ENCODE data around the gene TMEM125. TPM values are rescaled to one million over a fixed set of nuclear protein-coding genes. Genes with fewer than 3 reads are reported as not detected.
A peak's percentile ranks its signal among the peaks of the same experiment; 100 is the strongest.

Gene TMEM125
- total RNA-seq, 1 donor from 2014 or later: 0.73 TPM

GRCh38 chr1:43319288-43319687 is 49.5 kb downstream of the TMEM125 start:
- Histone ChIP-seq H3K9me3 (ENCODE audit: low read depth) (no peaks in the 10 kb centered on the region), H3K79me2 (ENCODE audit: low read depth) (no peaks in the 10 kb centered on the region), H3K4me3 (no peak overlapping the region), H3K27ac (no peak overlapping the region), H3K4me2 (no peak overlapping the region), H4K20me1 (ENCODE audit: low read depth) (no peaks in the 10 kb centered on the region), H3K9ac (no peak overlapping the region), H3K36me3 (no peaks in the 10 kb centered on the region), H3K27me3 (no peaks in the 10 kb centered on the region), H2AFZ (replicated peaks) (no peak overlapping the region), H3F3A (ENCODE audit: low read depth) (no peaks in the 10 kb centered on the region), H3K4me1 (no peaks in the 10 kb centered on the region)
- Mint-ChIP-seq H3K27me3 (ENCODE audit: insufficient read depth, low read depth) (peaks cover 3% of the 10 kb centered on the region), H3K4me3 (no peak overlapping the region), H3K27ac (peak overlapping the region; percentile 9), H3K4me1 (no peaks in the 10 kb centered on the region), H3K9me3 (no peaks in the 10 kb centered on the region), H3K36me3 (no peaks in the 10 kb centered on the region)
- TF ChIP-seq CTCF (IDR thresholded peaks at IDR 0.05) (no peak), EZH2phosphoT487 (IDR thresholded peaks at IDR 0.05) (no peak), EZH2 (IDR thresholded peaks at IDR 0.05) (no peak)
- no peak for DNase-seq (ENCODE audit: low spot score)

GRCh38 chr1:43319766-43320165 is 50.0 kb downstream of the TMEM125 start:
- Histone ChIP-seq H3F3A (ENCODE audit: low read depth) (no peaks in the 10 kb centered on the region), H3K4me1 (no peaks in the 10 kb centered on the region), H3K9me3 (ENCODE audit: low read depth) (no peaks in the 10 kb centered on the region), H4K20me1 (ENCODE audit: low read depth) (no peaks in the 10 kb centered on the region), H3K27me3 (no peaks in the 10 kb centered on the region), H3K27ac (no peak overlapping the region), H3K36me3 (no peaks in the 10 kb centered on the region), H3K4me3 (no peak overlapping the region), H3K79me2 (ENCODE audit: low read depth) (no peaks in the 10 kb centered on the region), H3K4me2 (no peak overlapping the region), H2AFZ (replicated peaks) (no peak overlapping the region), H3K9ac (no peak overlapping the region)
- H3K27me3 Mint-ChIP-seq (ENCODE audit: insufficient read depth, low read depth): peaks cover 3% of the 10 kb centered on the region
- DNase-seq (ENCODE audit: low spot score): no peak
- peaks cover 2% of the 10 kb centered on the region for H3K9me3 Mint-ChIP-seq
- no peaks in the 10 kb centered on the region for H3K36me3 Mint-ChIP-seq
- TF ChIP-seq EZH2 (IDR thresholded peaks at IDR 0.05) (no peak), CTCF (IDR thresholded peaks at IDR 0.05) (no peak), EZH2phosphoT487 (IDR thresholded peaks at IDR 0.05) (no peak)
- H3K27ac Mint-ChIP-seq: peak overlapping the region; percentile 9
- no peak overlapping the region for H3K4me3 Mint-ChIP-seq
- H3K4me1 Mint-ChIP-seq: no peaks in the 10 kb centered on the region

GRCh38 chr1:43321331-43321891 is 51.6 kb downstream of the TMEM125 start:
- Mint-ChIP-seq H3K36me3 (no peaks in the 10 kb centered on the region), H3K9me3 (peaks cover 16% of the 10 kb centered on the region), H3K27ac (peak overlapping the region; percentile 60), H3K27me3 (ENCODE audit: insufficient read depth, low read depth) (peaks cover 5% of the 10 kb centered on the region), H3K4me3 (no peak overlapping the region), H3K4me1 (no peaks in the 10 kb centered on the region)
- no peaks in the 10 kb centered on the region for H3K36me3 ChIP-seq
- no peak overlapping the region for H3K27ac ChIP-seq
- no peak for TF ChIP-seq EZH2phosphoT487 (IDR thresholded peaks at IDR 0.05)
- no peak for TF ChIP-seq CTCF (IDR thresholded peaks at IDR 0.05)
- no peak for TF ChIP-seq EZH2 (IDR thresholded peaks at IDR 0.05)
- H3K4me1 ChIP-seq: no peaks in the 10 kb centered on the region
- no peak overlapping the region for H3K4me2 ChIP-seq
- no peaks in the 10 kb centered on the region for H3K9me3 ChIP-seq (ENCODE audit: low read depth)
- DNase-seq (ENCODE audit: low spot score): no peak
- H3K27me3 ChIP-seq: no peaks in the 10 kb centered on the region
- no peaks in the 10 kb centered on the region for H3F3A ChIP-seq (ENCODE audit: low read depth)
- no peaks in the 10 kb centered on the region for H4K20me1 ChIP-seq (ENCODE audit: low read depth)
- H3K4me3 ChIP-seq: no peak overlapping the region
- no peak overlapping the region for H3K9ac ChIP-seq
- no peaks in the 10 kb centered on the region for H3K79me2 ChIP-seq (ENCODE audit: low read depth)
- H2AFZ ChIP-seq (replicated peaks): no peak overlapping the region
